Thymus (tissue), 14 donors: Measurements from ENCODE around the gene PLEKHG5. TPM values are rescaled to one million over a fixed set of nuclear protein-coding genes. Genes with fewer than 3 reads are reported as not detected.

ENCODE experiments used
- DNase-seq, 9 donors: peaks; one replicate each; pipeline ENCODE4 v3.0.0-alpha.2; 2013; ENCODE audit warnings: low spot score in 9 of 9, low read depth in 6 of 9, missing footprints in 1 of 9
- H3K27ac ChIP-seq, 2 donors: one replicate each; pipeline ENCODE4 v1.5.1; 2013; ENCODE audit warnings: control low read depth in 1 of 2, low read depth in 1 of 2, low read length in 1 of 2, mild to moderate bottlenecking in 1 of 2, moderate library complexity in 1 of 2
- H3K27me3 ChIP-seq, 2 donors: one replicate each; pipeline ENCODE4 v1.5.1; 2013; ENCODE audit warnings: low read length in 1 of 2; ENCODE audit not compliant: control insufficient read depth in 2 of 2, insufficient read depth in 1 of 2
- H3K36me3 ChIP-seq, 2 donors: one replicate each; pipeline ENCODE4 v1.5.1; 2013; ENCODE audit warnings: low read length in 1 of 2, mild to moderate bottlenecking in 1 of 2, moderate library complexity in 1 of 2; ENCODE audit not compliant: control insufficient read depth in 2 of 2, insufficient read depth in 2 of 2
- H3K4me1 ChIP-seq, 2 donors: one replicate each; pipeline ENCODE4 v1.5.1; 2013; ENCODE audit warnings: low read length in 2 of 2; ENCODE audit not compliant: control insufficient read depth in 2 of 2, insufficient read depth in 2 of 2
- H3K4me3 ChIP-seq, 2 donors: one replicate each; pipeline ENCODE4 v1.5.1; 2013; ENCODE audit warnings: low read length in 2 of 2, control low read depth in 1 of 2, mild to moderate bottlenecking in 1 of 2
- H3K9me3 ChIP-seq, 2 donors: one replicate each; pipeline ENCODE4 v1.5.1; 2013; ENCODE audit warnings: low read length in 1 of 2, mild to moderate bottlenecking in 1 of 2; ENCODE audit not compliant: control insufficient read depth in 2 of 2, insufficient read depth in 1 of 2
- WGBS: extraction: QIAGEN DNeasy Blood & Tissue Kit; methylation state at CpG from one replicate; pipeline ENCODE4 v1.1.7; 2013; 5-methylcytosine and 5-hydroxymethylcytosine counted together
- long read RNA-seq, 10 donors: transcript quantifications; one replicate each; lab custom pipeline, GENCODE V29; 2026
- polyA plus RNA-seq: library from polyadenylated mRNA; stranded (reverse); fragments of 200-250 nt; gene quantifications from one replicate; pipeline ENCODE4 v1.2.3, GENCODE V29; 2013
- total RNA-seq: library from RNA; stranded (reverse); fragments of 120-200 nt; gene quantifications from one replicate; pipeline ENCODE4 v1.2.4, GENCODE V29; 2013
- donor health status: healthy.

The PLEKHG5 gene, protein sequence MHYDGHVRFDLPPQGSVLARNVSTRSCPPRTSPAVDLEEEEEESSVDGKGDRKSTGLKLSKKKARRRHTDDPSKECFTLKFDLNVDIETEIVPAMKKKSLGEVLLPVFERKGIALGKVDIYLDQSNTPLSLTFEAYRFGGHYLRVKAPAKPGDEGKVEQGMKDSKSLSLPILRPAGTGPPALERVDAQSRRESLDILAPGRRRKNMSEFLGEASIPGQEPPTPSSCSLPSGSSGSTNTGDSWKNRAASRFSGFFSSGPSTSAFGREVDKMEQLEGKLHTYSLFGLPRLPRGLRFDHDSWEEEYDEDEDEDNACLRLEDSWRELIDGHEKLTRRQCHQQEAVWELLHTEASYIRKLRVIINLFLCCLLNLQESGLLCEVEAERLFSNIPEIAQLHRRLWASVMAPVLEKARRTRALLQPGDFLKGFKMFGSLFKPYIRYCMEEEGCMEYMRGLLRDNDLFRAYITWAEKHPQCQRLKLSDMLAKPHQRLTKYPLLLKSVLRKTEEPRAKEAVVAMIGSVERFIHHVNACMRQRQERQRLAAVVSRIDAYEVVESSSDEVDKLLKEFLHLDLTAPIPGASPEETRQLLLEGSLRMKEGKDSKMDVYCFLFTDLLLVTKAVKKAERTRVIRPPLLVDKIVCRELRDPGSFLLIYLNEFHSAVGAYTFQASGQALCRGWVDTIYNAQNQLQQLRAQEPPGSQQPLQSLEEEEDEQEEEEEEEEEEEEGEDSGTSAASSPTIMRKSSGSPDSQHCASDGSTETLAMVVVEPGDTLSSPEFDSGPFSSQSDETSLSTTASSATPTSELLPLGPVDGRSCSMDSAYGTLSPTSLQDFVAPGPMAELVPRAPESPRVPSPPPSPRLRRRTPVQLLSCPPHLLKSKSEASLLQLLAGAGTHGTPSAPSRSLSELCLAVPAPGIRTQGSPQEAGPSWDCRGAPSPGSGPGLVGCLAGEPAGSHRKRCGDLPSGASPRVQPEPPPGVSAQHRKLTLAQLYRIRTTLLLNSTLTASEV
- total RNA-seq (2.4 TPM), polyA plus RNA-seq (4.6 TPM)
- long read RNA-seq, donor 1: 0 reads
- long read RNA-seq, donor 2, partial matches to known transcripts: 0 of 1 reads
- long read RNA-seq, donor 2, other reads (novel, unspliced or antisense): 0 of 1 reads
- long read RNA-seq, donor 3: 0 reads
- long read RNA-seq, donor 4: 0 reads
- long read RNA-seq, donor 5: 0 reads
- long read RNA-seq, donor 6: 0 reads
- long read RNA-seq, donor 7: 0 reads
- long read RNA-seq, donor 8: 0 reads
- long read RNA-seq, donor 9: 0 reads
- long read RNA-seq, donor 10: 0 reads

DNA sequence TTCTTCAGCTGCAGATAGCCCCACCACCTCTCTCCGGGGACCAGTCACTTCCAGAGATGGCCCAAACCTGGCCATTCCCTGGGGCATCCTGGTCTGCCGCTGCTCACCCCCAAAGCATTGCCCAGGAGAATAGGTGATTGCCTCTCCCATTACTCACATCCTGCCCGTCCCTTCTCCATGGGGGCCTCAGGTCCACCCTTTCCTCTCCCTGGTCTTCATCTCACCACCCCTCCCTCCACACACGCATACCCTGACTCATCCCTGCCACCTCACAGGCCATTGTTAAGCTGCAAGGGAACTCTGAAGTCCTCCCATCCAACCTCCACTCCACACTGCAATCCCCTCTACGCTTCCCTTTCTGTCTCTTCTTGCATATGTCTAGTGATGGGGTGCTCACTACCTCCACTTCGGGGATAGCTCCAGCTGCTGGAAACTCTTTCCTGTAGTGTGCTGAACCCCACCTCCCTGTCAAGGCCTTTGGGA is at the start of gene PLEKHG5:
PLEKHG5 (minus strand) TSS at position 188 of the 483 bp plus-strand sequence. CDS start 14,096 bp downstream, outside the sequence.
- peak within 1 kb of the TSS in 1 of 2 donors; percentile 61 for H3K27ac ChIP-seq
- H3K4me3 ChIP-seq: peak within 1 kb of the TSS; percentile 69 to 79
- H3K36me3 ChIP-seq: no peaks in the 10 kb centered on the region
- H3K9me3 ChIP-seq: no peaks in the 10 kb centered on the region
- peaks cover 13 to 59% of the 10 kb centered on the region in 2 donors for H3K27me3 ChIP-seq
- no peak for DNase-seq
- peaks cover 0 to 23% of the 10 kb centered on the region in 2 donors for H3K4me1 ChIP-seq
- 94% methylated on average over 6 of the region's 6 CpGs for WGBS

DNA sequence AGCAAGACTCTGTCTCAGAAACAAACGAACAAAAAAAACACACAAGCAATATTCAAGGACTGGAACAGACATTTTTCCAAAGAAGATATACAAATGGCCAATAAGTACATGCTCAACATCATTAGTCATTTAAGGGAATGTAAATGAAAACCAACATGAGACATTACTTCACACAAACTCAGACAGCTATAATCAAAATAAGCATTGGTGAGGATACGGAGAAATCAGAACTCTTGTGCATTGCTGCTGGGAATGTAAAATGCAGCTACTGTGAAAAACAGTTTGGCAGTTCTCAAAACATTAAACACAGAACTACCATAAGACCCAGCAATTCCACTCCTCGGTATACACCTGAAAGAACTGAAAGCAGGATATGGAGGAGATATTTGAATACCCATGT is 47.5 kb upstream of the PLEKHG5 start:
- 80% methylated on average over 3 of the region's 3 CpGs for WGBS
- H3K4me1 ChIP-seq: no peaks in the 10 kb centered on the region
- no peaks in the 10 kb centered on the region for H3K27me3 ChIP-seq
- H3K4me3 ChIP-seq: no peak overlapping the region
- no peak overlapping the region for H3K27ac ChIP-seq
- H3K36me3 ChIP-seq: peaks cover 15 to 22% of the 10 kb centered on the region in 2 donors
- H3K9me3 ChIP-seq: no peaks in the 10 kb centered on the region
- no peak for DNase-seq

DNA sequence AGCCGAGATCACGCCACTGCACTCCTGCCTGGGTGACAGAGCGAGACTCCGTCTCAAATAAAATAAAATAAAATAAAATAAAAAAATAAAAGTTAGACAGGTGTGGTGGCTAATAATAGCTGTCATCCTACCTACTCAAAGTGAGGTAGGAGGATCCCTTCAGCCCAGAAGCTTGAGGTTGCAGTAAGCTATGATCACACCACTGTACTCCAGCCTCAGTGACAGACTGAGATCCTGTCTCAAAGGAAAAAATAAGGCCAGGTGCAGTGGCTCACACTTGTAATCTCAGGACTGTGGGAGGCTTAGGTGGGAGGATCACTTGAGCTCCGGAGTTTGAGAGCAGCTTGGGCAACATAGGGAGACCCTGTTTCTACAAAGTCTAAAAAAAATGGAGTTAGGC is 44.8 kb upstream of the PLEKHG5 start:
- Histone ChIP-seq H3K27ac (no peak overlapping the region), H3K36me3 (peaks cover 27 to 33% of the 10 kb centered on the region in 2 donors), H3K4me1 (no peaks in the 10 kb centered on the region), H3K4me3 (no peak overlapping the region), H3K9me3 (no peaks in the 10 kb centered on the region), H3K27me3 (no peaks in the 10 kb centered on the region)
- WGBS: 94% methylated on average over 5 of the region's 5 CpGs
- DNase-seq: no peak

- no peaks in the 10 kb centered on the region for H3K9me3 ChIP-seq
- no peak overlapping the region for H3K4me3 ChIP-seq
- 97% methylated on average over 4 of the region's 4 CpGs for WGBS
- no peak for DNase-seq
- no peaks in the 10 kb centered on the region for H3K27me3 ChIP-seq
- H3K36me3 ChIP-seq: peaks cover 26 to 34% of the 10 kb centered on the region in 2 donors
- H3K27ac ChIP-seq: no peak overlapping the region
- H3K4me1 ChIP-seq: no peaks in the 10 kb centered on the region
Observed at GRCh38 chr1:6535214-6535613, 43.7 kb upstream of the PLEKHG5 start.

GRCh38 chr1:6534248-6534822 is 42.9 kb upstream of the PLEKHG5 start:
- 91% methylated on average over 8 of the region's 8 CpGs for WGBS
- peaks cover 26 to 32% of the 10 kb centered on the region in 2 donors for H3K36me3 ChIP-seq
- H3K4me3 ChIP-seq: no peak overlapping the region
- no peaks in the 10 kb centered on the region for H3K9me3 ChIP-seq
- no peak overlapping the region for H3K27ac ChIP-seq
- DNase-seq: no peak
- no peaks in the 10 kb centered on the region for H3K4me1 ChIP-seq
- no peaks in the 10 kb centered on the region for H3K27me3 ChIP-seq

- Histone ChIP-seq H3K36me3 (peaks cover 45 to 46% of the 10 kb centered on the region in 2 donors), H3K27me3 (no peaks in the 10 kb centered on the region), H3K4me1 (no peaks in the 10 kb centered on the region), H3K4me3 (no peak overlapping the region), H3K9me3 (no peaks in the 10 kb centered on the region), H3K27ac (no peak overlapping the region)
- no peak for DNase-seq
- WGBS: 95% methylated on average over 5 of the region's 5 CpGs
Observed at GRCh38 chr1:6531996-6532395, 40.5 kb upstream of the PLEKHG5 start.

GRCh38 chr1:6530504-6531160 is 39.2 kb upstream of the PLEKHG5 start:
- WGBS: 98% methylated on average over 13 of the region's 13 CpGs
- no peaks in the 10 kb centered on the region for H3K9me3 ChIP-seq
- no peaks in the 10 kb centered on the region for H3K27me3 ChIP-seq
- no peak overlapping the region for H3K27ac ChIP-seq
- H3K36me3 ChIP-seq: peaks cover 52 to 58% of the 10 kb centered on the region in 2 donors
- no peaks in the 10 kb centered on the region for H3K4me1 ChIP-seq
- no peak overlapping the region for H3K4me3 ChIP-seq
- no peak for DNase-seq

DNA sequence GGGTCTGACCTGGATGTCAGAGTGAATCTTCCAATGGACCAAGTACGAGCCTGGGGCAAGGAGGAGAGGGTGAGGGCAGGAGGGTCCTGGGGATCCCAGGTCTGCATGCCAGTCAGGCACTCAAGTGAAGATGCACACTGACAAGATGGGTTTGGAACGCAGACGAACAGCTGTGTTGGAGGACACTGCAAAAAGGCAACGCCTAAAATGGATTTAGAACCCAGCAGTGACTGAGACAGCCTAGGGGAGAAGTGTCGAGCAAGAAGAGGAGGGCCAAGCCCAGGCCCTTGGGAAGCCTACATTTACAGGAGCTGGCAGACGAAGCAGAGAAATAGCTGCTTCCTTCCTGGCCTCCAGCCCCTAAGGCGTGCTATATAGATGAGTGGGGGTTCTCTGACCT is 37.0 kb upstream of the PLEKHG5 start:
- Histone ChIP-seq H3K9me3 (no peaks in the 10 kb centered on the region), H3K36me3 (peaks cover 55 to 65% of the 10 kb centered on the region in 2 donors), H3K4me3 (no peak overlapping the region), H3K27ac (no peak overlapping the region), H3K4me1 (no peaks in the 10 kb centered on the region), H3K27me3 (no peaks in the 10 kb centered on the region)
- DNase-seq: no peak
- WGBS: 98% methylated on average over 7 of the region's 7 CpGs
